H9 (cell line): ENCODE measurements around the gene LITAF. TPM values are rescaled to one million over a fixed set of nuclear protein-coding genes. Genes with fewer than 3 reads are reported as not detected.

Source experiments
- DNase-seq: peaks from one replicate; pipeline ENCODE4 v3.0.0-alpha.2; 2017
- H2AFZ ChIP-seq: one replicate; pipeline ENCODE4 v1.6.1; 2013; ENCODE audit warnings: mild to moderate bottlenecking, low read length, control low read depth, moderate library complexity
- H2AK5ac ChIP-seq: 2 replicates; pipeline ENCODE4 v1.6.1; 2013; ENCODE audit warnings: low read length, control low read depth, mixed read lengths; ENCODE audit not compliant: insufficient read length
- H2BK120ac ChIP-seq: one replicate; pipeline ENCODE4 v1.6.1; 2013; ENCODE audit warnings: low read depth, mild to moderate bottlenecking, low read length, control low read depth, inconsistent platforms; ENCODE audit not compliant: poor library complexity, severe bottlenecking
- H2BK12ac ChIP-seq: 2 replicates; pipeline ENCODE4 v1.6.1; 2013; ENCODE audit warnings: low read length, control low read depth, mixed read lengths, low read depth; ENCODE audit not compliant: insufficient read length
- H2BK15ac ChIP-seq: 2 replicates; pipeline ENCODE4 v1.6.1; 2013; ENCODE audit warnings: low read depth, low read length, control low read depth
- H2BK20ac ChIP-seq: one replicate; pipeline ENCODE4 v1.6.1; 2013; ENCODE audit warnings: low read depth, mild to moderate bottlenecking, low read length, control low read depth, inconsistent platforms; ENCODE audit not compliant: poor library complexity, severe bottlenecking
- H2BK5ac ChIP-seq: 2 replicates; pipeline ENCODE4 v1.6.1; 2013; ENCODE audit warnings: low read length, control low read depth, mixed read lengths; ENCODE audit not compliant: insufficient read length
- H3K14ac ChIP-seq: 2 replicates; pipeline ENCODE4 v1.6.1; 2013; ENCODE audit warnings: low read length, control low read depth; ENCODE audit not compliant: insufficient read depth
- H3K18ac ChIP-seq: 2 replicates; pipeline ENCODE4 v1.6.1; 2013; ENCODE audit warnings: low read depth, mild to moderate bottlenecking, mixed read lengths, low read length, control low read depth; ENCODE audit not compliant: insufficient read length
- H3K23ac ChIP-seq: 2 replicates; pipeline ENCODE4 v1.6.1; 2013; ENCODE audit warnings: low read length, control low read depth, mixed read lengths, low read depth; ENCODE audit not compliant: insufficient read length
- H3K23me2 ChIP-seq: 2 replicates; pipeline ENCODE4 v1.6.1; 2013; ENCODE audit warnings: low read depth, mild to moderate bottlenecking, mixed read lengths, low read length, control low read depth; ENCODE audit not compliant: insufficient read length, poor library complexity, severe bottlenecking
- H3K27ac ChIP-seq: 2 replicates; pipeline ENCODE4 v1.5.1; 2013; ENCODE audit warnings: low read length, control low read depth, mixed read lengths, low read depth; ENCODE audit not compliant: insufficient read length
- H3K27me3 ChIP-seq: 2 replicates; pipeline ENCODE4 v1.6.1; 2013; ENCODE audit warnings: low read length, control low read depth, inconsistent platforms; ENCODE audit not compliant: insufficient read depth
- H3K4ac ChIP-seq: 2 replicates; pipeline ENCODE4 v1.6.1; 2013; ENCODE audit warnings: low read depth, mild to moderate bottlenecking, control low read depth, inconsistent platforms, low read length, moderate library complexity
- H3K4me1 ChIP-seq: 2 replicates; pipeline ENCODE4 v1.6.1; 2013; ENCODE audit warnings: low read length, control low read depth, inconsistent platforms; ENCODE audit not compliant: insufficient read depth
- H3K4me2 ChIP-seq: 2 replicates; pipeline ENCODE4 v1.6.1; 2013; ENCODE audit warnings: low read length, control low read depth, mixed read lengths; ENCODE audit not compliant: insufficient read length, insufficient read depth
- H3K56ac ChIP-seq: 2 replicates; pipeline ENCODE4 v1.6.1; 2013; ENCODE audit warnings: low read depth, mild to moderate bottlenecking, mixed read lengths, low read length, control low read depth; ENCODE audit not compliant: insufficient read length
- H3K79me1 ChIP-seq: 2 replicates; pipeline ENCODE4 v1.6.1; 2013; ENCODE audit warnings: low read depth, mild to moderate bottlenecking, moderate library complexity, low read length, control low read depth, inconsistent platforms; ENCODE audit not compliant: insufficient read depth, poor library complexity, severe bottlenecking
- H3K79me2 ChIP-seq: 2 replicates; pipeline ENCODE4 v1.6.1; 2013; ENCODE audit warnings: low read length, control low read depth, inconsistent platforms; ENCODE audit not compliant: insufficient read depth
- H3K9ac ChIP-seq: 2 replicates; pipeline ENCODE4 v1.6.1; 2013; ENCODE audit warnings: low read length, control low read depth, mixed read lengths; ENCODE audit not compliant: insufficient read length; ENCODE audit errors: extremely low read depth
- H3K9me3 ChIP-seq: one replicate; pipeline ENCODE4 v1.6.1; 2013; ENCODE audit warnings: low read depth, low read length, inconsistent platforms; ENCODE audit not compliant: control insufficient read depth
- H3T11ph ChIP-seq: one replicate; pipeline ENCODE4 v1.6.1; 2013; ENCODE audit warnings: mild to moderate bottlenecking, low read length, control low read depth, inconsistent platforms
- H4K20me1 ChIP-seq: one replicate; pipeline ENCODE4 v1.6.1; 2013; ENCODE audit not compliant: control insufficient read depth, insufficient read length, insufficient read depth
- H4K5ac ChIP-seq: 2 replicates; pipeline ENCODE4 v1.6.1; 2013; ENCODE audit warnings: low read depth, mild to moderate bottlenecking, mixed read lengths, low read length, control low read depth; ENCODE audit not compliant: insufficient read length
- H4K8ac ChIP-seq: replicated peaks from 2 replicates; pipeline ENCODE4 v1.6.1; 2013; ENCODE audit warnings: low read length, control low read depth, mixed read lengths, low read depth; ENCODE audit not compliant: insufficient read length
- H4K91ac ChIP-seq: 2 replicates; pipeline ENCODE4 v1.6.1; 2013; ENCODE audit warnings: low read depth, mild to moderate bottlenecking, moderate library complexity, mixed read lengths, low read length, control low read depth; ENCODE audit not compliant: insufficient read length
- H3K27ac Mint-ChIP-seq, 3 experiments: 2 replicates in 2 of 3; 3 replicates in 1 of 3; pipeline ENCODE4 v1.8.0; 2020 to 2021; ENCODE audit warnings: mixed read lengths in 3 of 3, mild to moderate bottlenecking in 1 of 3, moderate library complexity in 1 of 3
- H3K27me3 Mint-ChIP-seq: 2 replicates; pipeline ENCODE4 v1.8.0; 2021; ENCODE audit warnings: low read depth, mild to moderate bottlenecking, moderate library complexity, mixed read lengths
- H3K36me3 Mint-ChIP-seq, 3 experiments: 2 replicates in 2 of 3; 3 replicates in 1 of 3; pipeline ENCODE4 v1.8.0; 2020 to 2021; ENCODE audit warnings: low read depth in 3 of 3, mixed read lengths in 3 of 3; ENCODE audit not compliant: insufficient read depth in 1 of 3
- H3K4me1 Mint-ChIP-seq, 2 experiments: 2 replicates each; pipeline ENCODE4 v1.8.0; 2020; ENCODE audit warnings: mixed read lengths in 2 of 2
- H3K4me3 Mint-ChIP-seq, 2 experiments: 2 replicates in 1 of 2; 3 replicates in 1 of 2; pipeline ENCODE4 v1.8.0; 2020 to 2021; ENCODE audit warnings: mild to moderate bottlenecking in 2 of 2, mixed read lengths in 2 of 2, moderate library complexity in 1 of 2
- H3K9me3 Mint-ChIP-seq, 2 experiments: 2 replicates in 1 of 2; 3 replicates in 1 of 2; pipeline ENCODE4 v1.8.0; 2020; ENCODE audit warnings: mild to moderate bottlenecking in 2 of 2, mixed read lengths in 2 of 2, moderate library complexity in 1 of 2
- CTCF ChIP-seq: fragments of 200-600 bp; sonication (generic); conservative IDR thresholded peaks from 3 replicates; pipeline ENCODE4 v1.8.0; 2021; ENCODE audit warnings: antibody characterized with exemption, mild to moderate bottlenecking
- WGBS: extraction: QIAGEN DNeasy Blood & Tissue Kit; methylation state at CpG from one replicate; pipeline ENCODE4 v1.1.7; 2013; ENCODE audit warnings: missing lambda C conversion rate, low lambda C conversion rate, mixed read lengths; ENCODE audit not compliant: insufficient read length; ENCODE audit errors: extremely low coverage; 5-methylcytosine and 5-hydroxymethylcytosine counted together
- total RNA-seq: library from RNA; stranded (reverse); gene quantifications from 2 replicates; pipeline ENCODE4 v1.2.1, GENCODE V29; 2021

The LITAF gene
- total RNA-seq, 1 experiment from 2014 or later: 249 TPM

GRCh38 chr16:11585460-11586377 is 1.0 kb downstream of the LITAF start:
- H3K27me3 ChIP-seq: peaks cover 9% of the 10 kb centered on the region
- no CpG with 5 or more reads among the region's 29 CpGs for WGBS
- H4K5ac ChIP-seq: no peak overlapping the region
- peaks cover 60% of the 10 kb centered on the region in 2 experiments for H3K4me1 Mint-ChIP-seq
- no peak overlapping the region for H2AFZ ChIP-seq
- no peak overlapping the region for H3K23ac ChIP-seq
- H2BK20ac ChIP-seq: no peak overlapping the region
- no peak overlapping the region for H3K27ac ChIP-seq
- peak overlapping the region; percentile 30 for H3K4me2 ChIP-seq
- no peak overlapping the region for H2BK120ac ChIP-seq
- no peaks in the 10 kb centered on the region for H3K79me1 ChIP-seq
- no peak for TF ChIP-seq CTCF
- no peak overlapping the region for H2AK5ac ChIP-seq
- H3K18ac ChIP-seq: no peak overlapping the region
- H3K9ac ChIP-seq: no peak overlapping the region
- no peaks in the 10 kb centered on the region; the same call in 1 of the 2 replicates for H3K79me2 ChIP-seq
- H3K9me3 Mint-ChIP-seq: peaks cover 2 to 5% of the 10 kb centered on the region in 2 experiments; a peak in 3 of 5 replicates
- H3K4ac ChIP-seq: no peak overlapping the region
- peaks cover 4% of the 10 kb centered on the region for H3K23me2 ChIP-seq
- H2BK15ac ChIP-seq: no peak overlapping the region
- H3K14ac ChIP-seq: no peak overlapping the region
- no peak overlapping the region for H2BK12ac ChIP-seq
- peak overlapping the region; percentile 84 to 85 for H3K4me3 Mint-ChIP-seq
- no peak overlapping the region for H3T11ph ChIP-seq
- H4K20me1 ChIP-seq: no peaks in the 10 kb centered on the region
- no peak for DNase-seq
- peaks cover 17% of the 10 kb centered on the region for H3K4me1 ChIP-seq
- no peak overlapping the region for H4K91ac ChIP-seq
- no peak overlapping the region for H4K8ac ChIP-seq
- peak overlapping the region; percentile 82 to 90 (median 89); a peak in 4 of 7 replicates for H3K27ac Mint-ChIP-seq
- H3K36me3 Mint-ChIP-seq: peaks cover 0 to 10% (median 2%) of the 10 kb centered on the region in 3 experiments; a peak in 2 of 7 replicates
- peaks cover 2% of the 10 kb centered on the region for H3K27me3 Mint-ChIP-seq
- H3K56ac ChIP-seq: no peak overlapping the region
- peaks cover 4% of the 10 kb centered on the region for H3K9me3 ChIP-seq
- no peak overlapping the region for H2BK5ac ChIP-seq
